GM19099 (cell line): ENCODE measurements around the gene AUTS2.

Source experiments
- POLR2A ChIP-seq: IDR thresholded peaks from 3 replicates; pipeline ENCODE4 v1.6.1; 2011; ENCODE audit warnings: low read depth; ENCODE audit not compliant: insufficient read length; ENCODE audit errors: extremely low read depth

The AUTS2 gene

GRCh38 chr7:70500261-70500660 lies 902.0 kb downstream of the AUTS2 start:
- no peak for TF ChIP-seq POLR2A

- TF ChIP-seq POLR2A = no peak
Measured at GRCh38 chr7:70502117-70502863, 904.0 kb downstream of the AUTS2 start.

- no peak for TF ChIP-seq POLR2A
Measured at GRCh38 chr7:70504254-70504653, 906.0 kb downstream of the AUTS2 start.

- TF ChIP-seq POLR2A = no peak
Measured at GRCh38 chr7:70505468-70505867, 907.2 kb downstream of the AUTS2 start.

- no peak for TF ChIP-seq POLR2A
Measured at GRCh38 chr7:70505886-70506285, 907.6 kb downstream of the AUTS2 start.

- no peak for TF ChIP-seq POLR2A
Measured at GRCh38 chr7:70506434-70506833, 908.2 kb downstream of the AUTS2 start.

- no peak for TF ChIP-seq POLR2A
Measured at GRCh38 chr7:70512144-70512543, 913.9 kb downstream of the AUTS2 start.

GRCh38 chr7:70512761-70513160 lies 914.5 kb downstream of the AUTS2 start:
- TF ChIP-seq POLR2A = no peak

GRCh38 chr7:70520611-70521010 lies 922.3 kb downstream of the AUTS2 start:
- no peak for TF ChIP-seq POLR2A

- no peak for TF ChIP-seq POLR2A
Measured at GRCh38 chr7:70523249-70523988, 925.1 kb downstream of the AUTS2 start.

GRCh38 chr7:70523989-70524351 lies 925.7 kb downstream of the AUTS2 start:
- no peak for TF ChIP-seq POLR2A

- no peak for TF ChIP-seq POLR2A
Measured at GRCh38 chr7:70525991-70526390, 927.7 kb downstream of the AUTS2 start.

GRCh38 chr7:70527520-70528115 lies 929.3 kb downstream of the AUTS2 start:
- TF ChIP-seq POLR2A = no peak

GRCh38 chr7:70529436-70529835 lies 931.2 kb downstream of the AUTS2 start:
- TF ChIP-seq POLR2A = no peak

GRCh38 chr7:70529914-70530585 lies 931.8 kb downstream of the AUTS2 start:
- no peak for TF ChIP-seq POLR2A

GRCh38 chr7:70533614-70534013 lies 935.3 kb downstream of the AUTS2 start:
- TF ChIP-seq POLR2A = no peak

- no peak for TF ChIP-seq POLR2A
Measured at GRCh38 chr7:70539205-70539604, 940.9 kb downstream of the AUTS2 start.
